HCT116 (cell line): ENCODE results near the gene NAT9. TPM values are rescaled to one million over a fixed set of nuclear protein-coding genes. Genes with fewer than 3 reads are reported as not detected.

Experiments used
- ATAC-seq: fragments of 200-7000 bp; cut with Tn5 transposase; 2 replicates; pipeline ENCODE4 v1.9.1; 2020; ENCODE audit warnings: mild to moderate bottlenecking, moderate library complexity
- BruUV-seq: library from RNA; stranded (reverse); fragments of 400-500 nt; replicated peaks from 2 replicates; lab custom pipeline; 2021; lab: Mats Ljungman, UMichigan
- CTCF ChIA-PET: fragments of 300-600 bp; sonication (Branson Sonifier 250); formaldehyde crosslinking; loops from one replicate; lab custom pipeline; 2021; ENCODE audit warnings: antibody characterized with exemption; lab: Charles Lee
- POLR2A ChIA-PET: fragments of 300-600, 350-600 bp; sonication (Branson Sonifier 250); formaldehyde crosslinking; loops from one replicate; lab custom pipeline; 2021; ENCODE audit warnings: antibody characterized with exemption; lab: Charles Lee
- RAD21 ChIA-PET, 2 experiments: fragments of 300-600 bp; sonication (Branson Sonifier 250); formaldehyde crosslinking; loops; one replicate each; lab custom pipeline; 2023; ENCODE audit warnings: low total read pairs in 2 of 2; ENCODE audit not compliant: uncharacterized antibody in 2 of 2, unreplicated experiment in 2 of 2, low non-redundant PET in 1 of 2; lab: Charles Lee
- DNase-seq: peaks from one replicate; pipeline ENCODE4 v3.0.0-alpha.2; 2010; ENCODE audit warnings: low read depth, low spot score
- H2AFZ ChIP-seq: fragments of 200-600 bp; shearing (Covaris generic), sonication (generic); 2 replicates; pipeline ENCODE4 v1.6.1; 2017; ENCODE audit warnings: low read depth, mixed run types, mixed read lengths, antibody characterized with exemption, low read length; ENCODE audit not compliant: poor library complexity, severe bottlenecking
- H3K27ac ChIP-seq: 2 replicates; pipeline ENCODE4 v1.5.1; 2012; ENCODE audit warnings: low read depth, low read length
- H3K27me3 ChIP-seq: fragments of 200-600 bp; sonication (generic); 2 replicates; pipeline ENCODE4 v1.6.1; 2016; ENCODE audit warnings: mixed run types, low read length, mixed read lengths; ENCODE audit not compliant: insufficient read depth
- H3K36me3 ChIP-seq, 2 experiments: fragments of 200-500 bp in 1 of 2; fragments of 200-600 bp in 1 of 2; sonication (Bioruptor generic) in 1 of 2; sonication (generic) in 1 of 2; 2 replicates each; pipeline versions ENCODE4 v1.5.1 to v1.6.1; 2014 to 2016; ENCODE audit warnings: low read length in 2 of 2, inconsistent platforms in 1 of 2, mixed read lengths in 1 of 2, mixed run types in 1 of 2; ENCODE audit not compliant: insufficient read depth in 2 of 2, control insufficient read depth in 1 of 2
- H3K4me1 ChIP-seq, 2 experiments: fragments of 200-600 bp in 1 of 2; sonication (generic) in 1 of 2; 2 replicates each; pipeline versions ENCODE4 v1.5.1 to v1.6.1; 2012 to 2017; ENCODE audit warnings: low read length in 2 of 2, inconsistent platforms in 1 of 2, mild to moderate bottlenecking in 1 of 2, mixed read lengths in 1 of 2, mixed run types in 1 of 2, moderate library complexity in 1 of 2; ENCODE audit not compliant: insufficient read depth in 2 of 2, control insufficient read depth in 1 of 2
- H3K4me2 ChIP-seq: fragments of 200-600 bp; sonication (generic); 2 replicates; pipeline ENCODE4 v1.6.1; 2017; ENCODE audit warnings: mixed run types, low read length, mixed read lengths
- H3K4me3 ChIP-seq, 2 experiments: fragments of 200-600 bp in 1 of 2; sonication (generic) in 1 of 2; replicated peaks in 1 of 2; 2 replicates each; pipeline ENCODE4 v1.5.1; 2011 to 2016; ENCODE audit warnings: low read length in 2 of 2, control low read depth in 1 of 2, low read depth in 1 of 2, mild to moderate bottlenecking in 1 of 2, mixed read lengths in 1 of 2, mixed run types in 1 of 2
- H3K79me2 ChIP-seq: fragments of 200-600 bp; sonication (generic); 2 replicates; pipeline ENCODE4 v1.6.1; 2017; ENCODE audit warnings: mild to moderate bottlenecking, mixed run types, low read length, moderate library complexity, mixed read lengths; ENCODE audit not compliant: insufficient read depth
- H3K9ac ChIP-seq: fragments of 200-600 bp; sonication (generic); 2 replicates; pipeline ENCODE4 v1.6.1; 2016; ENCODE audit warnings: low read length, mixed read lengths
- H3K9me2 ChIP-seq: fragments of 200-600 bp; sonication (generic), shearing (Covaris generic); 2 replicates; pipeline ENCODE4 v1.6.1; 2017; ENCODE audit warnings: mixed run types, mild to moderate bottlenecking, moderate library complexity; ENCODE audit not compliant: insufficient read depth
- H3K9me3 ChIP-seq, 2 experiments: fragments of 200-500 bp in 1 of 2; fragments of 200-600 bp in 1 of 2; sonication (Bioruptor generic) in 1 of 2; sonication (generic) in 1 of 2; 2 replicates each; pipeline ENCODE4 v1.6.1; 2014 to 2017; ENCODE audit warnings: low read length in 2 of 2, mixed read lengths in 2 of 2, inconsistent platforms in 1 of 2, low read depth in 1 of 2, mild to moderate bottlenecking in 1 of 2, mixed run types in 1 of 2, moderate library complexity in 1 of 2; ENCODE audit not compliant: control insufficient read depth in 1 of 2, insufficient read depth in 1 of 2
- H4K20me1 ChIP-seq: fragments of 200-600 bp; sonication (generic), shearing (Covaris generic); 2 replicates; pipeline ENCODE4 v1.6.1; 2017; ENCODE audit warnings: mixed run types, mild to moderate bottlenecking, moderate library complexity; ENCODE audit not compliant: insufficient read depth
- ATF3 ChIP-seq: IDR thresholded peaks from 2 replicates; pipeline ENCODE4 v1.6.1; 2012
- CBX3 ChIP-seq: IDR thresholded peaks from 2 replicates; pipeline ENCODE4 v1.6.1; 2012; ENCODE audit warnings: low read depth
- CEBPB ChIP-seq: IDR thresholded peaks from 2 replicates; pipeline ENCODE4 v1.6.1; 2012; ENCODE audit warnings: low read depth
- CTCF ChIP-seq, 3 experiments: fragments of 200-600 bp in 1 of 3; sonication (generic) in 1 of 3; IDR thresholded peaks in 2 of 3; conservative IDR thresholded peaks in 1 of 3; 2 replicates each; pipeline ENCODE4 v1.5.1; 2012 to 2017; ENCODE audit warnings: low read depth in 2 of 3, low read length in 2 of 3, antibody characterized with exemption in 1 of 3, borderline replicate concordance in 1 of 3, control low read depth in 1 of 3, mild to moderate bottlenecking in 1 of 3, mixed read lengths in 1 of 3, mixed run types in 1 of 3, moderate library complexity in 1 of 3; ENCODE audit not compliant: insufficient read depth in 1 of 3
- EGR1 ChIP-seq: IDR thresholded peaks from 2 replicates; pipeline ENCODE4 v1.6.1; 2012; ENCODE audit warnings: low read depth
- ELF1 ChIP-seq: IDR thresholded peaks from 2 replicates; pipeline ENCODE4 v1.6.1; 2012; ENCODE audit warnings: low read depth, borderline replicate concordance
- EZH2 ChIP-seq: fragments of 200-600 bp; sonication (generic); IDR thresholded peaks from 2 replicates; pipeline ENCODE4 v1.6.1; 2017; ENCODE audit warnings: antibody characterized with exemption, mixed run types
- EZH2phosphoT487 ChIP-seq: fragments of 200-600 bp; IDR thresholded peaks from 2 replicates; pipeline ENCODE4 v1.6.1; 2018; ENCODE audit warnings: antibody characterized with exemption, borderline replicate concordance
- FOSL1 ChIP-seq: IDR thresholded peaks from 2 replicates; pipeline ENCODE4 v1.6.1; 2012; ENCODE audit warnings: low read depth
- JUND ChIP-seq: IDR thresholded peaks from 2 replicates; pipeline ENCODE4 v1.6.1; 2012
- POLR2A ChIP-seq: IDR thresholded peaks from 2 replicates; pipeline ENCODE4 v1.7.0; 2011; ENCODE audit warnings: borderline replicate concordance; ENCODE audit not compliant: insufficient read depth, insufficient read length; ENCODE audit errors: extremely low read depth
- REST ChIP-seq: IDR thresholded peaks from 2 replicates; pipeline ENCODE4 v1.6.1; 2012; ENCODE audit warnings: low read depth
- SP1 ChIP-seq: IDR thresholded peaks from 2 replicates; pipeline ENCODE4 v1.6.1; 2012; ENCODE audit warnings: low read depth
- YY1 ChIP-seq: IDR thresholded peaks from 2 replicates; pipeline ENCODE4 v1.6.1; 2011; ENCODE audit warnings: low read length, low read depth, moderate library complexity, mild to moderate bottlenecking; ENCODE audit not compliant: insufficient replicate concordance; ENCODE audit errors: extremely low read depth
- ZBTB33 ChIP-seq: IDR thresholded peaks from 2 replicates; pipeline ENCODE4 v1.6.1; 2011; ENCODE audit warnings: mild to moderate bottlenecking, low read length, moderate library complexity; ENCODE audit not compliant: insufficient replicate concordance; ENCODE audit errors: extremely low read depth
- ZFX ChIP-seq: fragments of 450-650 bp; IDR thresholded peaks from 2 replicates; pipeline ENCODE4 v1.6.1; 2017
- intact Hi-C: fragments of 100-400 bp; cut with micrococcal nuclease; formaldehyde crosslinking; loops from 2 replicates; pipeline ENCODE4 v1.10.0; 2022
- total RNA-seq: library from RNA; stranded (reverse); gene quantifications from one replicate; pipeline ENCODE4 v1.2.1, GENCODE V29; 2021; ENCODE audit not compliant: unreplicated experiment

The NAT9 gene
- total RNA-seq, 1 experiment from 2014 or later = 88.7 TPM

- TF ChIP-seq JUND = no peak
- no peak for TF ChIP-seq CTCF (IDR thresholded peaks at IDR 0.05 in 2 of 3, conservative IDR thresholded peaks at IDR 0.05 in 1 of 3; ENCODE audit: borderline replicate concordance in 1 of 3, insufficient read depth in 1 of 3, low read depth in 2 of 3, low read length in 2 of 3)
- no peak for TF ChIP-seq REST
- no peak for TF ChIP-seq EZH2
- no peak for TF ChIP-seq ZFX
- no peak for TF ChIP-seq CBX3
- no peak for TF ChIP-seq ELF1
- TF ChIP-seq ZBTB33 = no peak
- TF ChIP-seq ATF3 = no peak
- TF ChIP-seq POLR2A = no peak
- no peak for TF ChIP-seq EGR1
- no peak for TF ChIP-seq EZH2phosphoT487
- no peak for TF ChIP-seq SP1
- no peak for TF ChIP-seq CEBPB
- no peak for TF ChIP-seq FOSL1
- TF ChIP-seq YY1 = no peak
- intact Hi-C loops = no loop called here
- POLR2A ChIA-PET = no interaction called here
- CTCF ChIA-PET = interaction anchor here (1.2 kb wide), 1 partner anchor 126 kb away, joined by 3 read pairs; no protein-coding TSS in a partner anchor
- Histone ChIP-seq H2AFZ (no peak overlapping the region), H3K27me3 (no peaks in the 10 kb centered on the region), H3K9ac (no peak overlapping the region), H3K4me1 (no peaks in the 10 kb centered on the region), H3K36me3 (peaks cover 0 to 2% of the 10 kb centered on the region in 2 experiments; a peak in 3 of 4 replicates), H3K4me2 (no peak overlapping the region), H3K79me2 (peaks cover 9% of the 10 kb centered on the region; the same call in 1 of the 2 replicates), H3K27ac (no peak overlapping the region), H3K4me3 (no peak overlapping the region), H4K20me1 (no peaks in the 10 kb centered on the region), H3K9me3 (no peaks in the 10 kb centered on the region), H3K9me2 (no peaks in the 10 kb centered on the region)
- DNase-seq = no peak
- no TSS peak for BruUV-seq
- no peak for ATAC-seq
- RAD21 ChIA-PET = no interaction called here
These were observed 6.4 kb upstream of the NAT9 start for GRCh38 chr17:74782571-74782970.
